ENCODE results near the gene VAV3. TPM values are rescaled to one million over a fixed set of nuclear protein-coding genes. Genes with fewer than 3 reads are reported as not detected.

The VAV3 gene
- total and polyA plus RNA-seq, 8 donors: 7.1 to 21.4 (median 12.8) TPM

GRCh38 chr1:107820801-107821200 is 144.2 kb downstream of the VAV3 start:
- Histone ChIP-seq H3K27ac (no peak overlapping the region), H3K36me3 (no peaks in the 10 kb centered on the region), H3K27me3 (no peaks in the 10 kb centered on the region), H3K9me3 (no peaks in the 10 kb centered on the region), H3K4me3 (no peak overlapping the region), H3K4me1 (no peaks in the 10 kb centered on the region)
- FAIRE-seq (no peak), DNase-seq (no peak), ATAC-seq (no peak)
- TF ChIP-seq CTCF (IDR thresholded peaks at IDR 0.05): no peak
- intact Hi-C loops (cut with DNase I): no loop called here

GRCh38 chr1:107817935-107818334 is 147.0 kb downstream of the VAV3 start:
- intact Hi-C loops (cut with DNase I): no loop called here
- DNase-seq (no peak), FAIRE-seq (no peak), ATAC-seq (no peak)
- 26 to 39% methylated on average over 2 of the region's 2 CpGs for WGBS, 2 donors
- TF ChIP-seq CTCF (IDR thresholded peaks at IDR 0.05): no peak
- no peaks in the 10 kb centered on the region for H3K9me3 ChIP-seq
- no peaks in the 10 kb centered on the region for H3K4me1 ChIP-seq
- no peaks in the 10 kb centered on the region for H3K36me3 ChIP-seq
- H3K27me3 ChIP-seq: no peaks in the 10 kb centered on the region
- H3K4me3 ChIP-seq: no peak overlapping the region
- no peak overlapping the region for H3K27ac ChIP-seq

- Histone ChIP-seq H3K36me3 (no peaks in the 10 kb centered on the region), H3K4me3 (no peak overlapping the region), H3K27me3 (no peaks in the 10 kb centered on the region), H3K27ac (no peak overlapping the region), H3K4me1 (no peaks in the 10 kb centered on the region), H3K9me3 (no peaks in the 10 kb centered on the region)
- intact Hi-C loops (cut with DNase I): no loop called here
- ATAC-seq: no peak
- no peak for DNase-seq
- 73 to 92% methylated on average over 1 of the region's 1 CpG for WGBS, 2 donors
- FAIRE-seq: no peak
- no peak for TF ChIP-seq CTCF (IDR thresholded peaks at IDR 0.05)
Observed at GRCh38 chr1:107817206-107817605, 147.8 kb downstream of the VAV3 start.

- H3K4me1 ChIP-seq: no peaks in the 10 kb centered on the region
- no peaks in the 10 kb centered on the region for H3K27me3 ChIP-seq
- no peak overlapping the region for H3K4me3 ChIP-seq
- H3K9me3 ChIP-seq: no peaks in the 10 kb centered on the region
- no peak for TF ChIP-seq CTCF (IDR thresholded peaks at IDR 0.05)
- ATAC-seq: no peak
- no peak for FAIRE-seq
- DNase-seq: no peak
- no peaks in the 10 kb centered on the region for H3K36me3 ChIP-seq
- no peak overlapping the region for H3K27ac ChIP-seq
- WGBS, 2 donors: 84 to 100% methylated on average over 2 of the region's 2 CpGs
- intact Hi-C loops (cut with DNase I): no loop called here
Observed at GRCh38 chr1:107810291-107810951, 154.6 kb downstream of the VAV3 start.

- Histone ChIP-seq H3K27ac (no peak overlapping the region), H3K27me3 (no peaks in the 10 kb centered on the region), H3K36me3 (no peaks in the 10 kb centered on the region), H3K9me3 (no peaks in the 10 kb centered on the region), H3K4me1 (no peaks in the 10 kb centered on the region), H3K4me3 (no peak overlapping the region)
- intact Hi-C loops (cut with DNase I): no loop called here
- DNase-seq (no peak), ATAC-seq (no peak), FAIRE-seq (no peak)
- TF ChIP-seq CTCF (IDR thresholded peaks at IDR 0.05): no peak
- 54 to 70% methylated on average over 3 of the region's 3 CpGs for WGBS, 2 donors
Observed at GRCh38 chr1:107807855-107808254, 157.1 kb downstream of the VAV3 start.

Data from pancreas (tissue), 10 donors.